HCEC 1CT (cell line): ENCODE measurements around the gene KNDC1.
"Not testable (repeated sequence)": the region's sequence is repeated elsewhere in the genome, so short reads cannot be mapped to it uniquely, and the experiment has no call there.

Experiments used
- DNase-seq: peaks from one replicate; pipeline ENCODE4 v3.0.0-alpha.2; 2017

Gene KNDC1, protein sequence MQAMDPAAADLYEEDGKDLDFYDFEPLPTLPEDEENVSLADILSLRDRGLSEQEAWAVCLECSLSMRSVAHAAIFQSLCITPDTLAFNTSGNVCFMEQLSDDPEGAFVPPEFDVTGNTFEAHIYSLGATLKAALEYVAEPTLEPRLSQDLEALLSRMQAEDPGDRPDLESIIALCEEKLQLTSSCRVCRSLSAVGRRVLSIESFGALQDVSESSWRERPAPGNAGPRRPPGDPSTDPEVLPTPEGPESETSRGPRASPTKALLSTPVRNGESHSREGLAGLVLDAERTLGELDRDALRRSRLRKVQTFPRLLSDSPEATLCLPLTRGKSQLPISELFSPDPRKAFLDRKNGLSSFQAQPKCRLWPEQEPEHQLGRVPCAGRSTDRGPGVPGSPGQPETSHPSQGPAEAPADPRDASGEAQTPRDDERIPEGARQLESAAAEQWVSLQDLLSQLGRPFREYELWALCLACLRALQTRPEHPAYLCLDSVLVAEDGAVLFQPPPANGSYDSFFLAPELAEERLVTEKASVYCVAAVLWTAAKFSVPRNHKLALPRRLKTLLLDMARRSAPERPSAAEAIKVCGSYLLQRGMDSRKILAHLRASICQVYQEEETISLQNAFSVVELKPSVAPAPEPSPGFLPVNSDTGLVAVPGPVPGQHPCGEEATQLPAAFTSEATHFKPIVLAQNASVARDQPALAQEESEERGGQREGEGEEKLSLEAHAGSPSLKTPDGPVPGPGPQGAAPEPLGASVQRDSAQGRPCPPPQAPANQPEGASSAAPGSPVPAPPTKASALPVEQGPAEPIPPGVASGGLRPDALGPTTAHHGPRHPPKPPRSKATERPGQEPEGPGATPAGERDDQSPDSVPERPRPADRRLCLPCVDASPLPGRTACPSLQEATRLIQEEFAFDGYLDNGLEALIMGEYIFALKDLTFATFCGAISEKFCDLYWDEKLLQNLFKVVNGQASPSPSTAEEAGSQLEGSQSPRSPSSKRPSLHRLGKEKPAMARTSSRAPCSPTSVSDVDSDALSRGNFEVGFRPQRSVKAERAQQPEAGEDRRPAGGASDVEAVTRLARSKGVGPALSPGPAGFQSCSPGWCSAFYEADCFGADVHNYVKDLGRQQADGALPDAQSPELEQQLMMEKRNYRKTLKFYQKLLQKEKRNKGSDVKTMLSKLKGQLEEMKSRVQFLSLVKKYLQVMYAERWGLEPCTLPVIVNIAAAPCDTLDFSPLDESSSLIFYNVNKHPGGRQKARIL (N-terminal part only)

DNA sequence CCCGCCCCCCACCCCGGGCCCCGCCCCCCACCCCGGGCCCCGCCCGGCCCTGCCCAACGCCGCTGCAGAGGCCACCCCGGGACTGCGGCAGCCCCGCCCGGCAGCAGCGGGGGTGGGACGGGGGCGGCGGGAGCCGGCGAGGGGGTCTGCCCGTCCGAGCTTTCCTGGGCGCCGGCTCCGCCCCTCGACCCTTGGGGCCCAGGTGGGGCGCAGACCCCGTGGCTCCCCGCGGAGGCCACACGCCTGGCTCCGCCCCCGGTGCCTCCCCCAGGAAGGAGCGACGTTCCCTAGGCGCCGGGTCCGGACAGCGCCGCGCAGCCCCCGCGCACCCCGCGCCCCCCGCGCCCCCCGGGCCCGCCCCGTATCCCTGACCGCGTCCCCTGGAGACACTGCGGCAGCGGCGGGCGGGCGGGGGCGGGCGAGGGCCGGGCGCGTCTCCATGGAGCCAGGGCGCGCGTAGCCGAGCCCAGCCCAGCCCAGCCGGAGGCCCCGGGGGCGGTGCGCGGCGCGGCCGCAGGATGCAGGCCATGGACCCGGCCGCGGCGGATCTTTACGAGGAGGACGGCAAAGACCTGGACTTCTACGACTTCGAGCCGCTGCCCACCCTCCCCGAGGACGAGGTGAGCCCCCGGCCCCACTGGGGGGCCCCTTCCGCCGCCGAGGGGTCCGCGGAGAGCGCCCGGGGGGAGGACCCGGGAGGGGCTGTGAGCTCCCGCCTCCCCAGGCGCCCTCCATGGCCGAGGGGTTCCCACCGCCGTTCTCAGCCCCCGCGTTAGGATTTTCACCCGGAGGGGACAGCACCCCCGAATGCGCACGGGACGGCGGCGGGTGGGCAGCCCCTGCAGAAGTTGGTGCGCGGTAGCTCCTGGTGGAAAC, at the start of gene KNDC1:
KNDC1 (plus strand) TSS at position 270 of the 876 bp plus-strand sequence; CDS start at position 519, 249 bp downstream.
- no peak for DNase-seq

DNA sequence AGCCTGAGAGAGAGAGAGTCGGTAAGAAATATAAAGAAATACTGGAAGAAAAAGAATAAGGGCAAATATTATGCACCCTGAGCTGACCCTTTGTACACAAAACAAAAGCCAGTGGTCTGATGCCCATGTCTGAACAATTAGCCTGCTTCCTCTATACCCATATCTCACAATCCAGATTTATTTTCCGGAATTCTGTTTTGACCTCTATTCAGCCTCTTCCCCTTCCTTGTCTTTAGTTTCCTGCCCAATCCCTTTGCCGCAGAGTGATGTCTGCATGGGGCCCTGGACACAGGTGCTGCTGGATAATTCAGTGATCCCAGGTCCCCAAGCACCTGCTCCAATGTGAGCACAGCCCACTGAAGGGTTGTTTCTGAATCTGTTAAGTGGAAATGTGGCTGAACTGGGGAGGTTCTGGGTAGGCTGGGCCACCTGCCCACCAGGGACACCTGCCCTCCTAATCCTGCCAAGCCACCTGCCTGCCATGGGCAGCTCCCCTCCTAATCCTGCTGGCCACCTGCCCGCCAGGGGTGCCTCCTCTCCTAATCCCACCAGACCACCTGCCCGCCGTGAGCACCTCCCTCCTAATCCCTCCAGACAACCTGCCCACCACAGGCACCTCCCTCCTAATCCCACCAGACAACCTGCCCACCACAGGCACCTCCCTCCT, 49.3 kb upstream of the KNDC1 start:
- DNase-seq = no peak

DNA sequence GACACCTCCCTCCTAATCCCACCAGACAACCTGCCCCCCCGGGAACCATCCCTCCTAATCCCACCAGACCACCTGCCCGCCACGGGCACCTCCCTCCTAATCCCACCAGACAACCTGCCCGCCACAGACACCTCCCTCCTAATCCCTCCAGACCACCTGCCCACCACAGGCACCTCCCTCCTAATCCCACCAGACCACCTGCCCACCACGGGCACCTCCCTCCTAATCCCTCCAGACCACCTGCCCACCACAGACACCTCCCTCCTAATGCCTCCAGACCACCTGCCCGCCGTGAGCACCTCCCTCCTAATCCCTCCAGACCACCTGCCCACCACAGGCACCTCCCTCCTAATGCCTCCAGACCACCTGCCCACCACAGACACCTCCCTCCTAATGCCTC, 48.4 kb upstream of the KNDC1 start:
- DNase-seq = not testable (repeated sequence)

DNA sequence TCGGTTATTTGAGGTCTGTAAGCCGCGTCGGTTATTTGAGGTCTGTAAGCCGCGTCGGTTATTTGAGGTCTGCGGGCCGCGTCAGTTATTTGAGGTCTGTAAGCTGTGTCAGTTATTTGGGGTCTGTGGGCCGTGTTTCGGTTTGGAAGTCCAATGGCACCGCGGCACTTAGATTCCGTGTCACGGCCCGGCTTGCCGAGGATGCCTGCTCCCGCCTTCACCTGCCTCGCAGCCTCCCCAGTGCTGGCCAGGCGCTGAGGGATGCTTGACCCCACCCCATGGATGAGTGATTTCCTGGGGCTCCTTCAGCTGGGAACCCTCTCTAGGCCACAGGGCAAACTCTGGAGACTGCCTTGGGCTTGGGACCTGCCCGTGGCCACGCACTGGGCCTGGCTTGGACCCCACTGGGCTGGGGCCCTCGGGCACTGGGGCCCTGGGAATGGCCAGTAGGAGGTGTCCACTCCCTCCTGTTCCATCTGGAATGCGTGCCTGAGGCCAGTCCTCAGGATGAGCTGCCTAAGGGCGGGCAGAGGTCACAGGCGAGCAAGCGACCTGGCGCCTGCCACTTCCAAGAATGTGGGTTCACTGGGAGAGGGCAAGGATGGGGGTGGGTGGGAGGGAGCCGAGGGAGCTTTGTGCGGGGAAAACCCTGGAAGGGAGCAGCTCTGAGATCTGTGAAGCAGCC, 46.7 kb upstream of the KNDC1 start:
- no peak for DNase-seq

DNA sequence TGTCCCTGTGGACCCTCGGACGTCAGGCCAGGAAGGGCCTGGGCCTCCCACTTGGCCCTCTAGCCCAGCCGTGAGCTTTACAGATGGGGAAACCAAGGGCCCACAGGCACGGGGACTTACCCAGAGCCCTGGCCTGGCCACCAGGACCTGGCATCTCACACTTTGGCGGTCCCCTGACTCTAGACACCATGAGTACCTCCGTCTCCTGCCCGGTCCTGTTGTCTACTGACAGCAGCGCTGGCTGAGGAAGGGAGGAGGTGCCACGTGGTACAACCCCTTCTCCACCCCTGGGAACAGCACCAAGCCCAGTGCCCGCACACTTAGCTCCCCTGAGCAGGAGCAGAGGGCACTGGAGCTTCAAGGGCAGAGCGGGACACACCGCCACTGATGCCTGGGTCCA, 46.2 kb upstream of the KNDC1 start:
- DNase-seq = no peak

DNA sequence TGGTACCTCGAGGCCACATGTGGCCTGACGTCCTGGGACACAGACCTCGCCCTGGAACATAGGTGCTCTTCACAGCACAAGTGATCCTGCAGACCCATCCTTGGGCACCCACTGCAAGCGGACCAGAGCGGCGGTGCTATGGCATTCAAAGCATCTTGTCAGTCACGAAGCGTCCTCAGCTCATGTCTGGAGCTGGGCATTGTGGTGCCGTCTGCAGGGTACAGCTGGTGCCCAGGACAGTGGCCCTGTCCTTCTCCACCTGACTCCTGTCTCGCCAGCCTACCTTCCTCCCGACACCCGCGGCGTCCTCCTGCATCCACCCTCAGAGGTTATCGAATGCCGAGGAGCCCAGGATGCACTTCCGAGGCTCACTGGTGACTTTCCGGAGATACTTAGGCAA, 45.8 kb upstream of the KNDC1 start:
- DNase-seq = no peak

DNA sequence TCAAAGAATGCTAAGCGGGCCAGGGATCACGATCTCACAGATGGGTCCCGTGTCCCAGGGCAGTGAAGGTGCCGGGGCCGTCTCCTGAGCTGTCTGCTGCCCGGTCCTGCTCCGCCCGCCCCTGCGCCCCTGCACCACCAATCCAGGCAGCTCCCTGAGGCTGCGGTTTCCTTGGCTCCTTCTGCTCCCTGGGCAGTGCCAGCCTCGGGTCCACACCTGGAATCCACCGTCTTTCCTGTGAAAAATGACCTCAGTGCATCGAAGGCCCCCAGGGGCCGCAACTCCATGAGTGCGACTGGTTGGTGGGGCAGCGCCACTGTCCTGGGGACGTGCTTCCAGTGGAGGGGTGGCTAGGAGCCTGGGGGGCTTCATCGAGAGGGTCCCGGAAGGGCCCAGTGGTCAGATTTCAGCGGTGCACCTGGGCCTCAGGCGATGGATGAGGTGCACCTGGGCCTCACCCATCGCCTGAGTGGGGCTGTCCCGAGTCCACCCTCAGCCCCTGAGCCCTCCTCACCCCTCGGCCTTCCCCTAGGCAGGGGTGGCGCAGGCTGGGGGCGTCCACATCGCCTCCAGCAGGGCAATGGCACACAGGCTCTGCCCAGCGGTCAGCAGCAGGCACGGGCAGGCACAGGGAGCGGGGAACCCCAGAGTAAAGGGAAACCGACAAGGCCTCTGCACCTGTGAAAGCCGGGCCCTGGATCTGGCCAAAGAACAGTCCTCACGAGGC, 45.1 kb upstream of the KNDC1 start:
- no peak for DNase-seq

DNA sequence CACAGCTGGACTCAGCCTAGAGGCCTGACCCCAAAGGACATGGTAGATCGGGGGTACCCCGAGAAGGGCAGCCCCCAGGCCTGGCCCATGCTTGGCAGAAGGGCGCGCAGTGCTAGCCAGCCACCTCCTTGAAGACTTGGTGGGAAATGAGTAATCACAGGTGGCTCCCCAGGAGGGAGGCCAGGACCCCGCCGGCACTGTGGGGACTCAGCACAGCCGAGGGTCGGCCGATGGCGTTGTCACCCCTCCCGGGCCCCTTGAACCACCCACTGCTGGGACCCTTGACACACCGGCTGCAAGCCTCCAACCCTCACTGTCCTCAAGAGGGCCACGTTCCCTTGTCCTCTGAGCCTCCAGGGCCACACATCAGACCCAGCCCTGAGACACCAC, 44.6 kb upstream of the KNDC1 start:
- DNase-seq = no peak

DNA sequence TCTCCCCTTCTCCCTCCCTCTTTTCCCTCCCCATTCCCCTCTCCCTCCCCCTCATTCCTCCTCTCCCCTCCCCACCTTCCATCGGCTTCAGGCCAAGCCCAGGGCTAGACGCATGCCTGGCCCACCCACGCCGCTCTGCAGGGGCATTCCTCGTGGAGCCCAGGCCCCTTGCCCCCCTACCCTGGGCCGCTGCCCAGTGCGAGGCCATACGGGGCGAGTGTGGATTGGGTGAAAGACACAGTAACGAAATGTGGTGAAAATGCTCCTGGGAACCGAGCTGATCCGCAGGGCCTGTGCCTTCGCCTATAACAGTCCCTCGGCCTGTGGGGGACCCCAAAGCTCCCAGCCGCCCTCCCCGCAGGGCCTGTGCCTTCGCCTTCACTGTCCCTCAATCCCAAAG, 44.0 kb upstream of the KNDC1 start:
- no peak for DNase-seq

DNA sequence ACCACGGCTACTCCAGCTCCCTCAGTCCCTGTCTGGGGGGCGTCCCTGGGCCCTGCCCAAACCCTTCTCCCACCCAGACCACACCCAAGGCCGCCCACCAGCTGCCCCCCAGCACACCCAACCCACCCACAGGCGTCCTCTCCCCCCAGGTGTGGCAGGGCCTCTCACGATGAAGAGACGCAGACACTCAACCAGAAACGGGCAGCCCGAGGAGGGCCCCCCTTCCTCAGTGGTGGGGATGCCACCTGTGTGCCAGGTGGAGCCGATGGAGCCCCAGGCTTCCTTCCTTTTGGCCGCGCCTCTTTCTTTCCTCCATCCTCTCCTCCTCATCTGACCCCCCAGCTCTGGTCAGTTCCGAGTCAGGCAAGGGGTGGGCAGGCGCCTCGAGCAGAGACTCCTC, 43.6 kb upstream of the KNDC1 start:
- DNase-seq = no peak

DNA sequence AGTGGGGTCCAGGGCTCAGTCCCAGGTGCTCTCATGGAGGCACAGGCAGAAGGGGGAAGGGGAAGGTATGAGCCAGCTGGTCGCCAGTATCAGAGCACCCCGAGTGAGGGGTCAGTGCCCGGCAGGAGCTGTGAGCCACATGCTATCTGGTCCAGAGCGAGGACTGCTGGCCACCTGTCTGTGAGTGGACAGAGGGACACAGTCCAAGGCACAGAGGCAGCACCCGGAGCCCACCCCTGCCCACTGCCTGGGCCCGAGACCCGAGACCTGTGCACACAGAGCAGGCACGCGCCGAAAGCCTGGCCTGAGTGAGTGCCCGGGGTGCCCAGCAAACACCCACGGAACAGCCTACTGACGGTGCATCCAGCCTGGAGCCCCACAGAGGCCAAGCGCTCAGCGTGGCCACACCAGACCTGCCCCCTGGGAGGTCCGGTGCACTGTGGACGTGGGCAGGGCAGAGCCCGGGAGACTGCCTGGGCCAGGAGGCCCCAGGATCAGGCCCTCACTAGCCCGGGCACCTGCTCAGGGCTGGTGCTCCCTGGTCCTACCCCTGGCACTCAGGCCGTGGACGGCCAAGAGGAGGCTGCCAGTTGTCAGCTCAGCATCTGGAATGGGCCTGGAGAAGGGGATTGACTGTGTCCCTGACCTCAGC, 42.9 kb upstream of the KNDC1 start:
- DNase-seq = no peak

DNA sequence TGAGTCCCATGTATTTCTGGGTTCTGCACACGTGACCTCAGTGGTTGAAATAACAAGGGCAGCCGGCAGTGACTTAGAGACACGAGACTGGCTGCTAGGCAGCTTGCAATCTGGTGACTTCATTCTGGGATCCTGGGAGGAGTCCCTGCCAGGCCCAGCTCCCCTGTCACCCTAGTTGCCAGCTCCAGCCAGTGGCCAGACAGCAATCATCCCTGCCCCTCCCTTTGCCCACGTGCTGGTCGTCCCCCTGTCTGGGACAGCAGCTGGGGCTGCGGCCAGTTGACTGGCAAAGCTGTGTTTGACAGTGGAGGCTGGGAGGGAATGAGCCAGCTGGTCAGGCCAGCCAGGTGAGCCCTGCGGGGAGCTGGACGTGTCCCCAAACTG, 42.3 kb upstream of the KNDC1 start:
- DNase-seq = no peak

DNA sequence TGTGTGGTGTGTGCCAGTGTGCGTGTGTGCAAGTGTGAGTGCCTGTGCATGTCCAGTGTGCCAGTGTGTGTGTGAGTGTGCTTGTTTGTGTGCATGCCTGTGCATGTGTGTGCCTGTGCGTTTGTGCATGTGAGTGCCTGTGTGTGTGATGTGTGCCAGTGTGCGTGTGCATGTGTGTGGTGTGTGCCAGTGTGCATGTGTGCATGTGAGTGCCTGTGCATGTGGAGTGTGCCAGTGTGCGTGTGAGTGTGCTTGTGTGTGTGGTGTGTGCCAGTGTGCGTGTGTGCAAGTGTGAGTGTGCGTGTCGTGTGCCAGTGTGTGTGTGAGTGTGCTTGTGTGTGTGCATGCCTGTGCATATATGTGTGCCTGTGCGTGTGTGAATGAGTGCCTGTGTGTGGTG, 38.5 kb upstream of the KNDC1 start:
- DNase-seq = no peak

DNA sequence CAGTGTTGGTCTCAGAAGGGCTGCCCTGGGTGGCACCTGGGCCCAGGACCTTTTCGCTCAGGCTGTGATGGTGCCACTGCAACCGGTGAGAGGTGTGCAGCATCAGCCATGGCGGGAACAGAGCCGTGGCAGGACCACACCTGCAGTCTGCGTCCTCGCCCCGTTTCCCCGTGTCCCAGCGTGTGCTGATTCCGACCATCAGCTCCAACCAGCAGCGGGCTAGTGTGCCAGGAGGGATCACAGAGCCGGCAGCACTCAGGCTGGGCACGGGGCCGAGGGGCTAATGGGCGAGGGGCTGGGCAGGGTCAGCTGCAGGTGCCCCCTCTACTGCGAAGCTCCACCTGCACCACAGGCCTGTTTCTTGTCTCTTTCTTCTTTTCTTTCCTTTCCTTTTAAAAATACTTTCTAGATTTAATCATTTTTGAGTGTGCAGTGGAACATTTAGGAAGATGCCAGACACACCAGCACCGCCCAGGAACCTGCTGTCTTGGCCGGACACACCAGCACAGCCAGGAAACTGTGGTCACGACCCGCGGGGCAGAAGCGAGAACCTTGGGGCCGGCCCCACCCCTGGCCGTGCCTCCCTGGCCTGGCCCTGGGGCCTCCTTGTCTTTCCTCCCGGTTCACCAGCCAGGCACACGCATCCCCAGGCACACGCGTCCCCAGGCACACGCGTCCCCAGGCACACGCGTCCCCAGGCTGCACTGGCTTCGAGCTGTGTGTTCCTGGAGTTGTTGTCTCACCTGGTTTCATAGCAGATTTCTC, 37.7 kb upstream of the KNDC1 start:
- no peak for DNase-seq

DNA sequence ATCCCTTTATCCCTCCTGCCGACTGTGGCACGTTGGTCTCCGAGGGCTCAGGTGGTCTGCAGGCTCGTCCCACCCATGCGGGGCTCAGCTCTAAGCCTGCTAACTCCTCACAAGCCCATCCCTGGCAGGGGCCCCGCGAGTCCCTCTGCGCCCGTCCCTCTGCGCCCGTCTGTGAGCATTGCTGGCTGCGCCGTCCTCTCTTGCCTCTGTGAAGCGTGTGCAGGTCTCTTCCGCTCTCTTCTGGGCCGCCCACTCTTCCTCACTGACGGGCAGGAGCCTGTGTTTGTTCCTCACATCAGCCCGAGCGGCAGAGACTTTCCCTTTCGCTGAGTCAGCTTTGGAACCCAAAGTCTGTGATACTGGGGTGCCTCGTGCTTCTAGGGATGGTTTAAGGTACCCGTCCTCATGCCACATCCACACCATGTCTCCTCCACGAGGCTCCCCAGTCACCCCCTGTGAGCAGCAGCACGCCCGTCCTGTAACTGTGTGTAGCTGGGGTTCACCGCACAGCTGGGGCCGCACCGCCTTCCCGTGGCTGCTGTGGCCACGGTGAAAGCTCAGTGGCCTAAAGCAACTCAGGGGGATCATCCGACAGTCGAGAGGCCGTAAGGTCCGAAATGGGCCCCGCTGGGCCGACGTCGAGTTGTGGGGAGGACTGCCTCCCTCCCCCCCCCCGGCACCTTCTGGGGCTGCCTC, 36.8 kb upstream of the KNDC1 start:
- no peak for DNase-seq

DNA sequence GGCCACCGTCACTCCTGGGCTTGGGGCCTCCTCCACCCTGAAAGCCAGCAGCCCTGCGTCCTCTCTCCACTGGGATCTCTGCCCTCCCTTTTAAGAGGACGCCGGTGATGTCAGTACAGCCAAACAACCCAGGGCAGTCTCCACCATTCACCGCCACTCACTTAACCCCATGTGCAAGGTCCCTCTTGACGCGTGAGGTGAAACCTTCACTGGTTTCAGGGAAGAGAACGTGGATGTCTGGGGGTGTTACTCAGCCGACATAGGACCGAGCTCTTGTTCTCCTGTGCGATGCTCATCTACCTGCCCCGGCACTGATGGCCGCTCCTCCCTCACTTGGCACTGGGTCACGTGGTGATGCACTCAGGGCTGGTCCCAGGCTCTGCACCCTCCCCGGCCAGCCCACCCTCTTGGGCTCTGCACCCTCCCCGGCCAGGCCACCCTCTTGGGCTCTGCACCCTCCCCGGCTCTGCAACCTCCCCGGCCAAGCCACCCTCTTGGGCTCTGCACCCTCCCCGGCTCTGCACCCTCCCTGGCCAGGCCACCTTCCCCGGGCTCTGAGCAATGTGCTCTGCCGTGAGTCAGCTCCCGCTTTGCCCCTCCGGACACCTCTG, 36.2 kb upstream of the KNDC1 start:
- DNase-seq = no peak

DNA sequence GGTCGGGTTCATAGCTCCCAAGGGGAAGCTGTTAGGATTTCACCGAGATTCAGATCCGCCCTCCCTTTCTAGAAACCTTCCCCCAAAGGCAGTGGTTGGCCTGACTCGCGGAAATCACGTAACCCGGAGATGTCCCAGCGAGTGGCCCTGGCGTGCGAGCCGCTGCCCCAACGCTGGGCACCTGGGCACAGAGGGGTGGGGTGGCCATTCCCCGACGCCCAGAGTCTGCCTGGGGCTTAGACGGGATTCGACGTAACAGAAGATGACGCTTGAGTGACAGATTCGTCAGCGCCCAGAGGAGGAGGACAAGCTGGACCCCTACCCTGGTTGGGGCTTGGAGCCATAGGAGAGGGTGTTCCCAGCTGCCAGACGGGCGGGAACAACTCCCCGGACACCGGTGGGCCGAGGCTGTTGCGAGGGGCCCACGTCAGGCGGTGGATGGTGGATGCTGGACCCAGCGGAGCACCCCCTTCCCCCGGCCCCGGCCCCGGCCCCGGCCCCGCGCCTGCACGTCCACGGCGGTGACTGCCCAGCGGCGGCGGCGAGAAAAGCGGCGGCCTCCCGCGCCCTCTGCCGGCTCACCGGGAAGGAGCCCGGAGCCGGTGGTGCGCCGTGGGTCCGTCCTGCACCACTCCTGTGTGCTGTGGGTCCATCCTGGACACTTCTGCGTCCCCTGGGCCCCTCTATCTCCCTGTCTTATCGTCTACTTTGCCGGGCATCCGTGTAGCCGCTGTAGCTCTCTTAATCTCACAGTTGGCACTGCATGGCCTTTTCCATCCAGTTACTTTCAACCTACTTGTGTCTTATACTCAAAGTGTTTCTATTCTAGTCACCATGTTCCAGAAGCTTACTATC, 35.4 kb upstream of the KNDC1 start:
- DNase-seq = no peak
